Loucy (cell line): ENCODE measurements around the gene MFAP5.

Experiments used
- H2AFZ ChIP-seq: fragments of 200-600 bp; sonication (generic); 2 replicates; pipeline ENCODE4 v1.6.0; 2016; ENCODE audit warnings: antibody characterized with exemption, mild to moderate bottlenecking, low read length, moderate library complexity
- H3F3A ChIP-seq: fragments of 200-600 bp; 2 replicates; pipeline ENCODE4 v1.6.0; 2016; ENCODE audit warnings: antibody characterized with exemption, low read depth, mild to moderate bottlenecking
- H3K27me3 ChIP-seq: fragments of 200-600 bp; sonication (generic); 2 replicates; pipeline ENCODE4 v1.6.1; 2014; ENCODE audit warnings: low read length, mild to moderate bottlenecking; ENCODE audit not compliant: insufficient read depth, poor library complexity, severe bottlenecking
- H3K36me3 ChIP-seq: fragments of 200-600 bp; sonication (generic); 2 replicates; pipeline ENCODE4 v1.6.1; 2016; ENCODE audit warnings: low read length; ENCODE audit not compliant: insufficient read depth
- H3K4me1 ChIP-seq: fragments of 200-600 bp; sonication (generic); 2 replicates; pipeline ENCODE4 v1.5.1; 2014; ENCODE audit warnings: low read length, mild to moderate bottlenecking; ENCODE audit not compliant: insufficient read depth, poor library complexity, severe bottlenecking
- H3K4me2 ChIP-seq: fragments of 200-600 bp; sonication (generic); 2 replicates; pipeline ENCODE4 v1.6.0; 2014; ENCODE audit warnings: antibody characterized with exemption, low read length, low read depth, mild to moderate bottlenecking; ENCODE audit not compliant: poor library complexity, severe bottlenecking
- H3K4me3 ChIP-seq: fragments of 200-600 bp; sonication (generic); 2 replicates; pipeline ENCODE4 v1.5.1; 2014; ENCODE audit warnings: low read length, mild to moderate bottlenecking, mixed read lengths; ENCODE audit not compliant: poor library complexity, severe bottlenecking
- H3K79me2 ChIP-seq: fragments of 200-600 bp; sonication (generic); 2 replicates; pipeline ENCODE4 v1.6.1; 2014; ENCODE audit warnings: low read length; ENCODE audit not compliant: insufficient read depth
- H3K9ac ChIP-seq: fragments of 200-600 bp; sonication (generic); 2 replicates; pipeline ENCODE4 v1.6.0; 2014; ENCODE audit warnings: mild to moderate bottlenecking, low read depth, low read length, moderate library complexity; ENCODE audit not compliant: poor library complexity, severe bottlenecking
- H3K9me2 ChIP-seq: fragments of 200-600 bp; sonication (generic); replicated peaks from 2 replicates; pipeline ENCODE4 v1.6.1; 2016; ENCODE audit warnings: low read depth, low read length, mixed read lengths
- H3K9me3 ChIP-seq: fragments of 200-600 bp; sonication (generic); 2 replicates; pipeline ENCODE4 v1.6.1; 2014; ENCODE audit warnings: mild to moderate bottlenecking, antibody characterized with exemption, low read length, low read depth; ENCODE audit not compliant: insufficient read depth
- H4K20me1 ChIP-seq: fragments of 200-600 bp; sonication (generic); 2 replicates; pipeline ENCODE4 v1.6.0; 2014; ENCODE audit warnings: antibody characterized with exemption, low read length, mild to moderate bottlenecking; ENCODE audit not compliant: insufficient read depth, poor library complexity, severe bottlenecking
- EZH2phosphoT487 ChIP-seq: fragments of 200-600 bp; IDR thresholded peaks from 2 replicates; pipeline ENCODE4 v1.6.1; 2018; ENCODE audit warnings: antibody characterized with exemption, mild to moderate bottlenecking, moderate library complexity, borderline replicate concordance
- TF ChIP-seq, protein P1 (sequence below): fragments of 200-600 bp; sonication (generic); conservative IDR thresholded peaks from 2 replicates; pipeline ENCODE4 v1.5.1; 2014; ENCODE audit warnings: mild to moderate bottlenecking, antibody characterized with exemption, low read length

MFAP5 gene, protein sequence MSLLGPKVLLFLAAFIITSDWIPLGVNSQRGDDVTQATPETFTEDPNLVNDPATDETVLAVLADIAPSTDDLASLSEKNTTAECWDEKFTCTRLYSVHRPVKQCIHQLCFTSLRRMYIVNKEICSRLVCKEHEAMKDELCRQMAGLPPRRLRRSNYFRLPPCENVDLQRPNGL

DNA sequence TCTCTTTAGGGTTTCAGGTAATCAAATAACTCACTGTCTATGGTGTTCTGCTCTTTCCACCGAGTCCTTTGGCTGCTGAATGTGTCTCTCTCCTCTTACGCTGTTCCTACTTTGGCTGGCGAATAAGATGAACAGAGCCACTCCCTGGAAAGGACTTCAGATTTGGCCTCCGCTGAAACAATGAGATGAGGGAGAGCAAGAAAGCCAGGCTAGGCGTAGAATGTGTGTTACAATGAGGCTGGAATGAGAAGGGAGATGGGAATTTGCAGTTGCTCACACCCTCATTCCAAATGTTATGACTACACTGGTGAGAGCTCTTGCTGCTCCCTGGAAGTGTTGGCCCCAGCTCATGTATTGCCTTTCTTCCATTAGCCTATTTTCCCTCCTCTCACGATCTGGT lies at the start of gene MFAP5:
Gene MFAP5 (minus strand): TSS at position 234 of the 400 bp plus-strand sequence. CDS start 722 bp downstream, outside the sequence.
- Histone ChIP-seq H2AFZ (no peak within 1 kb of the TSS), H3K36me3 (no peaks in the 10 kb centered on the region), H3K79me2 (no peaks in the 10 kb centered on the region), H3K9me3 (no peaks in the 10 kb centered on the region), H3K9me2 (no peaks in the 10 kb centered on the region), H3K27me3 (no peaks in the 10 kb centered on the region), H3K9ac (no peak within 1 kb of the TSS), H3K4me3 (no peak within 1 kb of the TSS), H3K4me2 (no peak within 1 kb of the TSS), H4K20me1 (no peaks in the 10 kb centered on the region), H3F3A (no peaks in the 10 kb centered on the region), H3K4me1 (no peaks in the 10 kb centered on the region)
- TF ChIP-seq, protein P1, sequence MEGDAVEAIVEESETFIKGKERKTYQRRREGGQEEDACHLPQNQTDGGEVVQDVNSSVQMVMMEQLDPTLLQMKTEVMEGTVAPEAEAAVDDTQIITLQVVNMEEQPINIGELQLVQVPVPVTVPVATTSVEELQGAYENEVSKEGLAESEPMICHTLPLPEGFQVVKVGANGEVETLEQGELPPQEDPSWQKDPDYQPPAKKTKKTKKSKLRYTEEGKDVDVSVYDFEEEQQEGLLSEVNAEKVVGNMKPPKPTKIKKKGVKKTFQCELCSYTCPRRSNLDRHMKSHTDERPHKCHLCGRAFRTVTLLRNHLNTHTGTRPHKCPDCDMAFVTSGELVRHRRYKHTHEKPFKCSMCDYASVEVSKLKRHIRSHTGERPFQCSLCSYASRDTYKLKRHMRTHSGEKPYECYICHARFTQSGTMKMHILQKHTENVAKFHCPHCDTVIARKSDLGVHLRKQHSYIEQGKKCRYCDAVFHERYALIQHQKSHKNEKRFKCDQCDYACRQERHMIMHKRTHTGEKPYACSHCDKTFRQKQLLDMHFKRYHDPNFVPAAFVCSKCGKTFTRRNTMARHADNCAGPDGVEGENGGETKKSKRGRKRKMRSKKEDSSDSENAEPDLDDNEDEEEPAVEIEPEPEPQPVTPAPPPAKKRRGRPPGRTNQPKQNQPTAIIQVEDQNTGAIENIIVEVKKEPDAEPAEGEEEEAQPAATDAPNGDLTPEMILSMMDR = no peak
- no peak for TF ChIP-seq EZH2phosphoT487

DNA sequence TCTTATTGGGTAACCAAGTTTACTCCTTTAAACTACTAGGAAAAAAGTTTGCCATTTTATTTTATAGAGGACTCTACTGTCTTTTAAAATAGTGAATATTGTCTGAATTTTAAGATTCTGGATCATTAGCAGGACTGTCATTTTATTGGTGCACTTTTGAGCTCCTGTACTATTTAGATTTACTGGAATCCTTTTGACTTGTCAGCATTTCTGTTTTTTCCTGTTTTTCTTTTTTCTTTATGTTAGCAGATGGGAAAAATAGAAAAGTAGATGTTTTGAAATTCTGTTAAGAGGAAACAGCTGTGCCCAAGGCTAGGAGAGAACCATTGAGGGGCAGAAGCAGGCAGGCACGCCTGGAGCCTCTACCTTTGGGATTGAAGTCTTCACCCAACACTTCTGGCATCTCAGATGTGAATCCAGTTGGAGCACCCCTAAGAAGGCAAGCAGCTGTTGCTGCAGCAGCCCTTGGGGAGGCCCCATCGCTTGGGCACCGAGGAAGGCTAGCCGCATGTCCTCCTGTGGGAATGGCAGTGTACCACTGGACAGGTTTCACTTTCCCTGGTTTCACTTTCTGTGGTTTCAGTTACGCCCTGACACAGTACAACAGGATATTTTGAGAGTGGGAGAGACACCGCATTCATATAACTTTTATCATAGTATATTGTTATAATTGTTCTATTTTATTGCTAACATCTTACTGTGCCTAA lies 46.7 kb upstream of the MFAP5 start:
- no peaks in the 10 kb centered on the region for H3F3A ChIP-seq
- H4K20me1 ChIP-seq = peaks cover 26% of the 10 kb centered on the region
- no peaks in the 10 kb centered on the region; the same call in 1 of the 2 replicates for H3K36me3 ChIP-seq
- H3K79me2 ChIP-seq = peaks cover 75% of the 10 kb centered on the region
- no peaks in the 10 kb centered on the region for H3K27me3 ChIP-seq
- no peaks in the 10 kb centered on the region for H3K9me3 ChIP-seq
- no peak overlapping the region for H2AFZ ChIP-seq
- peaks cover 15% of the 10 kb centered on the region for H3K4me1 ChIP-seq
- TF ChIP-seq, protein P1 = no peak
- TF ChIP-seq EZH2phosphoT487 = no peak
- peak overlapping the region; percentile 35 for H3K4me3 ChIP-seq
- no peaks in the 10 kb centered on the region for H3K9me2 ChIP-seq
- H3K4me2 ChIP-seq = peak overlapping the region; percentile 40
- H3K9ac ChIP-seq = no peak overlapping the region

DNA sequence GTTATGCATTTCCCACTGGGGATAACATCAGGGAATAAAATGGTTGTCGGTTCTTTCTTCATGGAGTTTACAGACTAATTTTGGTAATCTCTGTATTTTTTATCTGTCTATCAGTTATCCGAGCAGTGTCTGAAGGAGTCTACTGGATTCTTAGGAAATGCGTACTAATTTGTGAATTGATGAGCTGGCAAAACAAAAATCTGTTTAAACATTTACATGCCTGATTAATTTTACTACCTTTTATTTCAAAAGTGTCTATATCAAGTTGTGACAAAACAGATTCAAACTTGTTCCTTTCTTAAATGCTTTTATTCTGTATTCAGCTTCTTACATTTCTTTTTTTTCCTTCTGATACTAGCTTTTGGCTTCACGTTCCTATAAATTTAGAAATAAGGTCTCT lies 39.5 kb upstream of the MFAP5 start:
- H3K4me3 ChIP-seq = peak overlapping the region; percentile 78
- H3K9me2 ChIP-seq = no peaks in the 10 kb centered on the region
- H3K9ac ChIP-seq = peak overlapping the region; percentile 19
- H4K20me1 ChIP-seq = peaks cover 44% of the 10 kb centered on the region
- TF ChIP-seq EZH2phosphoT487 = no peak
- TF ChIP-seq, protein P1 = no peak
- no peak overlapping the region for H2AFZ ChIP-seq
- H3K79me2 ChIP-seq = peaks cover 85% of the 10 kb centered on the region
- H3K27me3 ChIP-seq = no peaks in the 10 kb centered on the region
- H3K4me1 ChIP-seq = peaks cover 44% of the 10 kb centered on the region
- H3K9me3 ChIP-seq = no peaks in the 10 kb centered on the region
- peak overlapping the region; percentile 97 for H3K4me2 ChIP-seq
- no peaks in the 10 kb centered on the region for H3K36me3 ChIP-seq
- no peaks in the 10 kb centered on the region for H3F3A ChIP-seq
